Endothelial cell of umbilical vein (primary cell): Measurements from ENCODE around the gene GLTP. TPM values are rescaled to one million over a fixed set of nuclear protein-coding genes. Genes with fewer than 3 reads are reported as not detected.
A peak's percentile ranks its signal among the peaks of the same experiment; 100 is the strongest.

Experiments
- BruUV-seq: library from RNA; stranded (reverse); fragments of 400-500 nt; replicated peaks from 2 replicates; lab custom pipeline; 2021; lab: Mats Ljungman, UMichigan
- CTCF ChIA-PET: fragments of 300-600, 350-600 bp; sonication (Branson Sonifier 250); formaldehyde crosslinking; loops from one replicate; lab custom pipeline; 2021; ENCODE audit warnings: antibody characterized with exemption, inconsistent platforms; lab: Charles Lee
- POLR2A ChIA-PET: fragments of 300-600, 350-600 bp; sonication (Branson Sonifier 250); formaldehyde crosslinking; loops from one replicate; lab custom pipeline; 2021; ENCODE audit warnings: antibody characterized with exemption, inconsistent platforms; lab: Charles Lee
- DNase-seq: peaks from one replicate; pipeline ENCODE4 v3.0.0-alpha.2; 2011; ENCODE audit warnings: low read depth, low spot score
- FAIRE-seq: peaks from 2 replicates; lab custom pipeline; 2011; peaks lifted over from hg19 to GRCh38; lab: Jason Lieb, UNC
- H2AFZ ChIP-seq: 2 replicates; pipeline ENCODE4 v1.6.0; 2012; ENCODE audit warnings: low read depth, low read length, control low read depth, inconsistent platforms
- H3K27ac ChIP-seq: 2 replicates; pipeline ENCODE4 v1.5.1; 2011; ENCODE audit warnings: low read depth, mild to moderate bottlenecking, control low read depth, low read length, moderate library complexity; ENCODE audit not compliant: insufficient read depth
- H3K27me3 ChIP-seq, 2 experiments: 2 replicates each; pipeline versions ENCODE4 v1.6.0 to v1.6.1; 2011; ENCODE audit warnings: low read length in 2 of 2, mixed read lengths in 1 of 2; ENCODE audit not compliant: control insufficient read depth in 2 of 2, insufficient read depth in 2 of 2
- H3K36me3 ChIP-seq, 2 experiments: 2 replicates in 1 of 2; 3 replicates in 1 of 2; pipeline ENCODE4 v1.5.1; 2011; ENCODE audit warnings: low read length in 2 of 2, mild to moderate bottlenecking in 1 of 2, moderate library complexity in 1 of 2; ENCODE audit not compliant: control insufficient read depth in 2 of 2, insufficient read depth in 2 of 2; ENCODE audit errors: extremely low read depth in 1 of 2
- H3K4me1 ChIP-seq: 3 replicates; pipeline ENCODE4 v1.5.1; 2011; ENCODE audit warnings: mild to moderate bottlenecking, low read length; ENCODE audit not compliant: control insufficient read depth, insufficient read depth; ENCODE audit errors: extremely low read depth
- H3K4me2 ChIP-seq: 2 replicates; pipeline ENCODE4 v1.6.1; 2011; ENCODE audit warnings: low read length, control low read depth, mixed read lengths; ENCODE audit not compliant: insufficient read depth
- H3K4me3 ChIP-seq, 3 experiments: fragments of 200-600 bp in 1 of 3; sonication (generic), shearing (Covaris generic) in 1 of 3; replicated peaks in 1 of 3; 2 replicates each; pipeline ENCODE4 v1.5.1; 2011 to 2016; ENCODE audit warnings: control low read depth in 3 of 3, low read length in 3 of 3, mild to moderate bottlenecking in 2 of 3, inconsistent platforms in 1 of 3, low read depth in 1 of 3, moderate library complexity in 1 of 3; ENCODE audit not compliant: insufficient read depth in 1 of 3
- H3K79me2 ChIP-seq: 2 replicates; pipeline ENCODE4 v1.6.0; 2012; ENCODE audit warnings: low read length, inconsistent platforms; ENCODE audit not compliant: control insufficient read depth, insufficient read depth
- H3K9ac ChIP-seq: replicated peaks from 2 replicates; pipeline ENCODE3; 2011; ENCODE audit warnings: low read length, control low read depth; ENCODE audit not compliant: insufficient read depth; ENCODE audit errors: extremely low read depth
- H3K9me1 ChIP-seq: replicated peaks from 3 replicates; pipeline ENCODE4 v1.6.0; 2011; ENCODE audit warnings: mild to moderate bottlenecking, low read length; ENCODE audit not compliant: control insufficient read depth, insufficient read depth; ENCODE audit errors: extremely low read depth
- H3K9me3 ChIP-seq: replicated peaks from 2 replicates; pipeline ENCODE4 v1.5.1; 2012; ENCODE audit warnings: low read length, inconsistent platforms; ENCODE audit not compliant: control insufficient read depth, insufficient read depth
- H4K20me1 ChIP-seq: replicated peaks from 2 replicates; pipeline ENCODE3; 2011; ENCODE audit warnings: mild to moderate bottlenecking, low read length; ENCODE audit not compliant: control insufficient read depth, insufficient read depth; ENCODE audit errors: extremely low read depth
- EZH2 ChIP-seq: IDR thresholded peaks from 2 replicates; pipeline ENCODE4 v1.6.1; 2012; ENCODE audit warnings: borderline replicate concordance, low read depth, mild to moderate bottlenecking, moderate library complexity, low read length, inconsistent platforms; ENCODE audit not compliant: severe bottlenecking
- FOS ChIP-seq: IDR thresholded peaks from 2 replicates; pipeline ENCODE4 v1.6.1; 2011; ENCODE audit warnings: mild to moderate bottlenecking, low read length, moderate library complexity, borderline replicate concordance; ENCODE audit not compliant: insufficient read depth
- GATA2 ChIP-seq: IDR thresholded peaks from 2 replicates; pipeline ENCODE4 v1.7.0; 2011; ENCODE audit warnings: low read depth, mild to moderate bottlenecking, moderate library complexity, mixed read lengths, low read length; ENCODE audit not compliant: insufficient read length, insufficient read depth
- JUN ChIP-seq: IDR thresholded peaks from 2 replicates; pipeline ENCODE4 v1.6.1; 2011; ENCODE audit warnings: borderline replicate concordance, low read depth; ENCODE audit not compliant: insufficient read length, insufficient read depth
- MAX ChIP-seq: IDR thresholded peaks from 2 replicates; pipeline ENCODE4 v1.6.1; 2011; ENCODE audit not compliant: insufficient read depth, insufficient read length
- MYC ChIP-seq: IDR thresholded peaks from one replicate; pipeline ENCODE4 v1.6.1; 2011; ENCODE audit warnings: mild to moderate bottlenecking, low read depth, low read length
- POLR2A ChIP-seq: IDR thresholded peaks from 2 replicates; pipeline ENCODE4 v1.6.1; 2012; ENCODE audit warnings: low read depth, mild to moderate bottlenecking, control low read depth, low read length
- POLR2AphosphoS5 ChIP-seq: IDR thresholded peaks from 2 replicates; pipeline ENCODE4 v1.6.1; 2012; ENCODE audit warnings: low read depth, mild to moderate bottlenecking, control low read depth, low read length, moderate library complexity; ENCODE audit not compliant: insufficient read depth
- dilution Hi-C: fragments of 300-500 bp; cut with MboI; formaldehyde crosslinking; loops from one replicate; pipeline ENCODE4 v1.15.0; 2019; ENCODE audit warnings: low sequenced_read_pairs; ENCODE audit not compliant: extremely low pct_ligation_motif_present
- intact Hi-C: fragments of 100-400 bp; cut with micrococcal nuclease; formaldehyde crosslinking; loops from one replicate; pipeline ENCODE4 v1.10.0; 2022
- polyA plus RNA-seq, 4 experiments: library from polyadenylated mRNA; depleted of rRNA in 3 of 4; stranded (reverse) in 3 of 4; unstranded in 1 of 4; fragments of >200 nt; gene quantifications; 2 replicates each; pipeline versions ENCODE4 v1.2.1 to v1.2.3, GENCODE V29; 2011 to 2012; ENCODE audit warnings: missing spikeins in 1 of 4
- total RNA-seq: library from RNA; stranded (reverse); gene quantifications from 2 replicates; pipeline ENCODE4 v1.2.3, GENCODE V29; 2021
- TF ChIP-seq, protein P1 (sequence below), 2 donors: IDR thresholded peaks; 1 replicate in 1 of 2; 2 replicates in 1 of 2; pipeline ENCODE4 v1.5.1; 2011; ENCODE audit warnings: low read length in 2 of 2, mild to moderate bottlenecking in 2 of 2, moderate library complexity in 2 of 2, control low read depth in 1 of 2, inconsistent platforms in 1 of 2, low read depth in 1 of 2; ENCODE audit not compliant: insufficient read depth in 1 of 2; ENCODE audit errors: extremely low read depth in 1 of 2

The GLTP gene
- total and polyA plus RNA-seq, 2 donors (not counting 3 experiments of a cell fraction or from before 2014, with no cell fraction given) = 21.5 to 46.6 TPM

DNA sequence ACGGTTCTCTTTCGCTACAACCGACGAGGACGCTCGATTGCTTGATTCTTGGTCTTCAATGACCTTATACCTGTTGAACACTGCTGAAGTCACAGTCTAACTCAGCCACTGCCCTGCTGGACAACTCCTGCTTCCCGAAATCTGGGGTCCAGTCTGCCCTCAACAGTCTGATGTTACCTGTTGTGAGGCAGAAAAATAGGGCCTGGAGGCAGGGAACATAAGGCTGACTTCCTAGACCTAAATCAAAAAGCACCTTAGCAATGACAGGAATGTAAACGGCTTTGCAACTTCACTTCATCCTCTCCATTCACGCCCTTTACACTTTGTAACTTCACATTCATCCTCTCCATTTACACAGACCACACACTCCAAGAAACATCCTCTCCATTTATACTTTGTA lies 597 bp upstream of the GLTP start:
- Histone ChIP-seq H3K9me1 (no peaks in the 10 kb centered on the region), H4K20me1 (no peaks in the 10 kb centered on the region), H3K79me2 (peaks cover 22% of the 10 kb centered on the region), H3K9me3 (no peaks in the 10 kb centered on the region), H3K9ac (peak overlapping the region; percentile 36), H3K4me3 (peak overlapping the region; percentile 40 to 79 (median 43)), H3K4me1 (peaks cover 17% of the 10 kb centered on the region), H3K4me2 (peak overlapping the region; percentile 75), H3K36me3 (no peaks in the 10 kb centered on the region), H3K27me3 (no peaks in the 10 kb centered on the region), H3K27ac (no peak overlapping the region), H2AFZ (peak overlapping the region; percentile 95)
- dilution Hi-C loops = no loop called here
- DNase-seq = peak; percentile 14
- BruUV-seq = TSS peak; percentile 24
- FAIRE-seq = no peak
- intact Hi-C loops = loop anchor here (1.0 to 2.0 kb wide), 5 partner anchors 7 to 362 kb away; partner anchors contain the start of gene TCHP
- CTCF ChIA-PET = no interaction called here
- POLR2A ChIA-PET = no interaction called here
- TF ChIP-seq FOS = no peak
- TF ChIP-seq, protein P1, sequence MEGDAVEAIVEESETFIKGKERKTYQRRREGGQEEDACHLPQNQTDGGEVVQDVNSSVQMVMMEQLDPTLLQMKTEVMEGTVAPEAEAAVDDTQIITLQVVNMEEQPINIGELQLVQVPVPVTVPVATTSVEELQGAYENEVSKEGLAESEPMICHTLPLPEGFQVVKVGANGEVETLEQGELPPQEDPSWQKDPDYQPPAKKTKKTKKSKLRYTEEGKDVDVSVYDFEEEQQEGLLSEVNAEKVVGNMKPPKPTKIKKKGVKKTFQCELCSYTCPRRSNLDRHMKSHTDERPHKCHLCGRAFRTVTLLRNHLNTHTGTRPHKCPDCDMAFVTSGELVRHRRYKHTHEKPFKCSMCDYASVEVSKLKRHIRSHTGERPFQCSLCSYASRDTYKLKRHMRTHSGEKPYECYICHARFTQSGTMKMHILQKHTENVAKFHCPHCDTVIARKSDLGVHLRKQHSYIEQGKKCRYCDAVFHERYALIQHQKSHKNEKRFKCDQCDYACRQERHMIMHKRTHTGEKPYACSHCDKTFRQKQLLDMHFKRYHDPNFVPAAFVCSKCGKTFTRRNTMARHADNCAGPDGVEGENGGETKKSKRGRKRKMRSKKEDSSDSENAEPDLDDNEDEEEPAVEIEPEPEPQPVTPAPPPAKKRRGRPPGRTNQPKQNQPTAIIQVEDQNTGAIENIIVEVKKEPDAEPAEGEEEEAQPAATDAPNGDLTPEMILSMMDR (IDR thresholded peaks at IDR 0.05; ENCODE audit: extremely low read depth in 1 of 2, insufficient read depth in 1 of 2, low read depth in 1 of 2, low read length in 2 of 2) = no peak
- no peak for TF ChIP-seq MYC
- no peak for TF ChIP-seq POLR2A
- TF ChIP-seq EZH2 = no peak
- TF ChIP-seq GATA2 = no peak
- TF ChIP-seq MAX = no peak
- TF ChIP-seq POLR2AphosphoS5 = no peak
- no peak for TF ChIP-seq JUN
